HG03097 (cell line): ENCODE data around the gene ADAMTS5.

Experiments
- ATAC-seq: cut with Tn5 transposase; IDR thresholded peaks from one replicate; pipeline ENCODE4 v1.9.1; 2021; ENCODE audit not compliant: unreplicated experiment, low FRiP score

ADAMTS5 gene

DNA sequence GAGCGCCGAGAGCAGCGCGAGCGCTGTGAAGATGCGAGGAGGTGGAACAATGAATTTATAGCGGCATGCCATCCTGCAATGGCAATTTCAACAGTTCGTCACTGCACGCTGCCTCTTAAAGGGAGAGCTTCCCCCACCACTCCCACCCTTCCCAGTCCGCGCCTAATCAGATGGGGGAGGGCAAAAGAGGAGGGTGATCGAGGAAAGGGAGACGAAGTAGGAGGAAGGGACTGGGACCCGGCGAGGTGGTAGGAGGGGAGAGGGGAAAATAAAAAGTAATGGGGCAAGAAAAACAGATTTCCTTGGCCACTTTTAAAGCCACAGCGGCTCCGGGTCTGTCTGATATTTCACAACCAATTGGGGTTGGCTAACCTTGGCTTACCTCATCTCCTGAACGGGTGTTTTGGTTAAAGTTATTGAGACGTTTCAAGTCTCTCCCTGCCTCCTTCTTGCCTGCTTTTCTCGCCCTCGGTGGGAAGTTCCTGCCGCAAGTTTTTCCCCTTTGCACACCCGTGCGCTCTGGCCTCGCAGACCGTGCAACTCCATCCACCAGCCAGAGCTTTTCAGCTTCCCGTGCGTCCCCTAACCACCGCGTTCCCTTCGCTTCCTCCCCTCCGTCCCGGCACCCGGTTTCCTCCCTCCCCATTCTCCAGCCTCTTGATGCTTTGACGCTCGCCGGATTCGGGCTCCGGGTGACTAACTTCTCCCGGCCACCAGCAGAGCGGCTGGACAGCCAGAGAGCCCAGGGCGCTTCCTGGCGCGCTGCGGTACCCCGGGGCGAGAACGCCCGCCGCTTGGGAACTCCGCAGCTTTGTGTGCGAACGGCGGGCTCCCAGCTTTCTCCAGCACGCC lies at the start of gene ADAMTS5:
ADAMTS5 (minus strand) TSS at position 27 of the 852 bp plus-strand sequence. CDS start 697 bp downstream, outside the sequence.
- no peak for ATAC-seq

DNA sequence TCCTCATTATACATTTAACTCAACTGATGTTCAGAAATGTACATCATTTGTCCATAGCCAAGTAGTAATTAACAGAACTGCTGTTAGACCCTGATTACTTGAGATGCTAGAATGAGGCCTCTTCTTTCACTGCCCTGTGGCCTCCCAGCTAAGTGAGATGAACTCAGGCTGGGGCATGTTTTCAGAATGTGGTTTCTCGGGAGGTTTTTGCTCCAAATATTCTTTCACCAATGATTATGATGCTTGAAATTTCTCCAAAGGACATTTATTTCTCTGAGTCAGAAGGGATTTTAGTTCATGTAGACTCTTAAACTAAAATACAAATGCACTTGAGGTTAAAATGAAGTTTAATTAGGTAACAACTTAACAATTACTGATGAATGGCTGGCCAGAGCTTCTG lies 34.6 kb upstream of the ADAMTS5 start:
- no peak for ATAC-seq

- no peak for ATAC-seq
These were observed 16.7 kb upstream of the ADAMTS5 start for GRCh38 chr21:26983576-26983975.

DNA sequence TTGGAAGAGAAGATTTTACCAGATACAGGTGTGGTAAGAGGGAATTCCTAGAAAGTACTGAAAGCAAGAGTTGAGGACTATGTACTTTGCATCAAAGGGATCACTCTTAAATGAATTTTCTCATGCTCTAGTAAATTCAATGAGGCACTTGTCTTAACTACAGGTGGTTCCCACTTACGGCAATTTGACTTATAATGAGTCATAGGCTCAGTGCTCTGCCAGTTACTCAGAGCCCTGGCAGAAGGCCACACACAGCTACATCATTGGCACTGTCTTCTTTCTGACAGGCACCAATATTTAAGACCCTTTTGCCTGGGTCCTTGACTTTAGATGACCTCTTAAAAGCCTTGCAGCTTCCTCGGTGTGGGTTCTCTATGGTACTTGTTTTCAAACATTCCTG lies 15.9 kb upstream of the ADAMTS5 start:
- no peak for ATAC-seq

DNA sequence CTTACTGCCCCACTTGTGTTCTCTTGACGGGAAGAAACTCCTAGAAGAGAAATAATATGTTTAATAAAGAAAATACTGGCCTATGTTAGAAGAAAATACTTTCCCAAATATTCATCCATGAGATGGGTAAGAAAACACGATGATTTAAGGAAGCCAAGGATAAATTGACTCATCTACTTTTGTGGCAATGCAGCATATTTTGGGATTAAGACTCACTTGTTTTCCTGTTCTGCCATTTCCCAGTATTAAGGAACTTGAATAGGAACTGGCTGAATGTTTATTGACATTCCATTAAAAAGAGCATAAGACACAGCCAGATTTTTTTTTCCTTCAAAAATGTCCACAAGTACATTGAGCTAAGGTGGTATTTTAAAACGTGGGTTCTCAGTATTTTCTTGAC lies 10.9 kb upstream of the ADAMTS5 start:
- no peak for ATAC-seq

GRCh38 chr21:26973226-26973625 lies 6.3 kb upstream of the ADAMTS5 start:
- ATAC-seq = no peak

DNA sequence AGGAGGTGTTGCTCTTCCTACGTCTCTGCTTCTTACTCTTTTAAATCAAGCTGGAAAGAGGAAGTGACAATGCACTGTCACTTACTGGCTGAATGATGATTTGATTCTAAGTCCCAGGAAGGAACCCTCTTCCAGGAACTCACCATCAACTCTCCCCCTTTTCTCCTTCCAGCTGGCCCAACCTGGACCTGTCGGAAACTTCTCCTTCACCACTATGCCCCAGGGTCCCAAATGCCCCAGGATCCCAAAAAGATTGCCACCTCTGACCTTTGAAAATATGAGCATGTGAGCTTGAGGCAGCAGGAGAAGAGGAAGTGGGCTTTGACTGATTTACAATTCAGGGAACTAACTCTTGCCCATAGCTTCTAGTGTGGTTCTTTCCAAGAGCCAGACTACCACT lies 5.3 kb upstream of the ADAMTS5 start:
- ATAC-seq = no peak

GRCh38 chr21:26969971-26970725 lies 3.3 kb upstream of the ADAMTS5 start:
- ATAC-seq = no peak

DNA sequence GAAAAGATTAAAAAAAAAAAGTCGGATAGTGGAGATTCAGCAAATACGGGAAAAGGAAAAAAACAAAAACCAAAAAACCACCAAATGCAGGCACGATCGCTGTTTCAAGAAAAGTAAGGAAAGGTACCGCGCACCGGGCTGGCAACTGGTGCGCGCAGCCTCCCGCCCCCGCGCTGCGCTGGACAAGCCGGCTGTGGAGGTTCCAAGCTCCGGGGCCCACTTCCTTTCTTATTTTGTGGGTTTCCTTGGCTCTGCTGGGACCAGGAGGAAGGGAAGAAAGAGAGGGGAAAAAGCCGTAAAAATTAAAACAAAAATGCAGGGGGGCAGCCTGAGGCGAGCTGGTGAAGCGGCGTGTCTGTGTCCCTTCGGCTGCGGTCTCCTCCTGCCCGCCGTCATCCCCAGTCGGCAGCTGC lies 233 bp downstream of the ADAMTS5 start:
- ATAC-seq = no peak

GRCh38 chr21:26965907-26966581 lies 844 bp downstream of the ADAMTS5 start:
- ATAC-seq = no peak

DNA sequence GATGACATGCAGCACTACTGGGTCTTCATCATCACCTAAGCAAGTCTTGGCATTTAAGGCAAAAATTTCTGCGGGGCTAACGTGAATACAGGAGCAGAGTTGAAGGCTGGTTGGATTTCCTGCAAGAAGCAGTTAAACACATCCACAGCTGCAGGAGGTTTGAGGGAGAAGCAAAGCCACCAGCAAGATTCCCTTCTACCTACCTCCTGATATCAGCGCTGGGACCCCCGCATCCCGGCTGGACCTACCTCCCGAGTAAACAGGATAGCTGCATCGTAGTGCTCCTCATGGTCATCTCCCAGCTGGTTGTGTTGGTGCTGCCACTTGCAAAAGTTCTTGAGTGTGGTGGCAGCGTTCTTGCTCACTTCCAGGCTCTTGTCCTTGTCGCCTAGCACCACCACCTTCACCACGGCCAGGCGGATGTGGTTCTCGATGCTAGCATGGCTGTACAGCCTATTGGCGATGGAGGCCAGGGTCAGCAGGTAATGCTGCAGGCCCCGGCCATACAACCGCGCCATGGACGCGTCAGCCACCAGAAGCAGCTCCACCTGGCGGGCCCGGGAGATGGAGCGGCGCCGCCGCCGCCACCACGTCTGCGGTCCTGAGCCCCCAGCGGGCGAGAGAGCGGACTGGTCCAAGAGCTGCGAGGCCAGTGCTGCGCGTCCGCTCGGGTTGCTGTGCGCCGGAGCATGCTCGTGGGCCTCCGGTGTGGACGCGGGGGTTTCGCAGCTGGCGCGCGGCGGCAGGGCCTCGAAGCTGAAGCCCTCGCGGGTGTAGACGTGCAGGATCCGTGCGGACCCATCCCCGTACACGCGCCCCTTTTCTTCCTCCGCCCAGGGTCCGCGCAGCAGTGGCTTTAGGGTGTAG lies 1.6 kb downstream of the ADAMTS5 start:
- no peak for ATAC-seq

GRCh38 chr21:26964170-26964778 lies 2.6 kb downstream of the ADAMTS5 start:
- no peak for ATAC-seq

GRCh38 chr21:26962621-26963181 lies 4.2 kb downstream of the ADAMTS5 start:
- no peak for ATAC-seq

DNA sequence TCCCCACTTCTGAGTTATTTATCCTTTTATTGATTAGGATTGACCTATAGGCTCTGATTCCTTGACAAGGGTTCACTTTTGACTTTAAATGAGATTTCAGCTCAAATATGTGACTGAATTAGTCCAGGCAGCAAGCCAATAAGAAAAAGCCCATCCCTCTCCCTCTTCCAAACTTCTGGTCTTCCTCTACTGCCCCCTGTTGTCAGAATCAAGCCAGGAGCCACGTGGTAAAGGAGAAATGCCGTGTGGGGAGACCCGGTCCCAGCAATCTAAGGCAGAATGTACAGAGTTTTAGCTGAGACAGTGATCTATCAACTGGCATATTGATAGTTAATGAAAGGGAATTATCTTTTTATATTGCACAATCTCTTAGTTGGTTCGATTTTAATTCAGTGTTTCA lies 5.2 kb downstream of the ADAMTS5 start:
- no peak for ATAC-seq

DNA sequence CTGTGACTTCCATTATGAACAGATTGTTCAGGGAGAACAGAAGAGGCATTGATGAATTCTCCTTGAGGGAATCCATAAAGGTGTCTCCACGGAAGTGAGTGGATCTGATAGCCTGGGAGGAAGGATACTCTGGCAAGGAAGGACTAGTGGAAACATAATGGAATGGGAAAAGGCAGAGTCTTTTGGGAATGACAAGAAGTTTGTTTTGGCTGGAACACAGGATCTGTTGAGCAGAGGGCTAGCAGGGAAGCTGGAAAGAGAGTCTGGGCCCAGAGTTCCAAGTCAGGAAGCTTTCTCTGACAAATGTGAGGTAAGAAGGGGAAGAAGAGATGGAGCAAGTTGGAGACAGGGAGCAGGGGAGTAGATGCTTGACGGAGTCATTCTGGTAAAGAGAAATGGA lies 8.1 kb downstream of the ADAMTS5 start:
- ATAC-seq = no peak

DNA sequence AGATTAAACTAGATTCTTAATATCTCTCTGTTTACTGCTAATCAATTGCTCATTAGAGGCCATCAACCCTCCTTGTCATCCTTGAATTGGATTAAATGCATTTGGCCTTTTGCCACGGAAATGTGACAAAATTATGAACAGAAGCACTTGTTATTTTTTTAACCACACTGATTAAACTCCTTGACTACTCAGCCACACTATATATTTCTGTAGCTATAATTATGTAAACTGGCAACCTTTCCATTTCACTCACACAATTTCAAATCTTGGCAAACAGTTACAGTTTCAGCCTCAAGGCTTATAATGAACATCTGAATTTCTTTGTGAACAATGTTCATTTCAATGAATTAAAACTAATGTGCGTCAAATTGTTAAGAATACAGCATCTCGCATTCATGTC lies 10.1 kb downstream of the ADAMTS5 start:
- ATAC-seq = no peak

GRCh38 chr21:26956216-26956615 lies 10.7 kb downstream of the ADAMTS5 start:
- ATAC-seq = no peak

DNA sequence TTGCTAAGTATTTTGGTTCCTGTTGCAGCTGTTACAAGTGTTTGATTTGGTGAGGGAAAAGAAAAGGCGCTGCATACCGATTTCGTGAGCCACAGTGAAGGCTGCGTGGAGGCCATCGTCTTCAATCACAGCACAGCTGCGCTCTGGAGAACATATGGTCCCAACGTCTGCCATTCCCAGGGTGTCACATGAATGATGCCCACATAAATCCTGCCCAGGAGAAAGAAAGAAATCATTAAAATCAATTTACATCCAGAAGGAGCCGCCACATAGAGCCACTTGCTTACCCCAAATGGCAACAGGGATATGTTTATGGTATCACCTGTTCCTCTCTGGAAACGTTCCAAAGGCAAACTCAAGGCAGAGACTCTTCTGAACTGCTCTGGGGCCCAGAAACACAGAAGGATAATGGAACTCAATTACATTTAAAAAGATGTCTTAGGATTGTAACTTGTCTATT lies 12.2 kb downstream of the ADAMTS5 start:
- no peak for ATAC-seq

DNA sequence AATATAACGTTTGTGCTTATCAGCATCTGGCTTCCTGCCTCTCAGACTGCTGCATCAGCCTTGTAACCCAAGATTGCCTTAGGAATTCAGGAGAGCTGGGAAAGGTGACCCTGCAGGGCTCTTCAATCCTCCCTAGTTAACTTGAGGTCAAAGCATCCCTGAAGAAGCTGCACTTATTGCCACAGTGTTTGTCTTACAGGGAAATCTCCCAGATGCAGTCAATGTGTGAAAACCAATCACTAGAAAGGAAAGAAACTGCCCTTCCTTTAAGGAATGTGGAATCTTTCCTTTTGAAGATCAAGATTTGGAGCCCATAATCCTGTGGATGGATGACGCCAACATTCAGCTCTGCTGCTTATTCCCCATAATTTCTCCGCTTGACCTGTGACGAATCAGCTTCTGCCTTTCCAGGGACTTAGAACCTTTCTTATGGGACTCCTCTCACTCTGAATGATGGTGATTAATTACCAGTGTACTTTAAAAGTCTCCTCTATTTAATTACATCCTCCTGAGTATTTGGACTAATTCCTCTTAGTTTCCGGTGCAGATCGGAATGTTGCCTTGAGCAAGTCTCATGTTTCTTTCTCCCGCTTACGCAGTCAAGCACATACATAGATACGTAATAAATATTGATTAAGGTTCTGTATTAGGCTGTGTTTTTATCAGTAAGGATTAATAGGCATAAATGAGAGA lies 14.4 kb downstream of the ADAMTS5 start:
- ATAC-seq = no peak
